ENCODE measurements around the gene SEMA3A.

DNA sequence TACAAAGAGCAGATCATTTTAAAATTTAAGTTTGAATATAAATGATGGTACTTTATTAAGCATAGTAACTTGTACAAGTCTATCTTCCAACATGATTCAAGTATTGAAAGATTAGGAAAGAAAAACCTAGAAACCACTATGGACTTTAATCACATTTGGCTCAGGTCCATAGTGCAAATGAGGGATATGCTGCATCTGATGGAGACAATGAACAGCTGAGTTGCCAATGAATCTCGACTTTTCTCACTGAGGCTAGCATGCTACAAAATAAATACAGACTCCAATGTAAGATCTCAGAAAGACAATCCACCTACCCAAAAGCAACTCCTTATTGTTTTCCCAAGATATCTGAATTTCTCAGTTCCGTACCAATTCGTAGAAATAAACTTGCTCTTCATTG lies 89.8 kb downstream of the SEMA3A start:
- TF ChIP-seq, protein P1, sequence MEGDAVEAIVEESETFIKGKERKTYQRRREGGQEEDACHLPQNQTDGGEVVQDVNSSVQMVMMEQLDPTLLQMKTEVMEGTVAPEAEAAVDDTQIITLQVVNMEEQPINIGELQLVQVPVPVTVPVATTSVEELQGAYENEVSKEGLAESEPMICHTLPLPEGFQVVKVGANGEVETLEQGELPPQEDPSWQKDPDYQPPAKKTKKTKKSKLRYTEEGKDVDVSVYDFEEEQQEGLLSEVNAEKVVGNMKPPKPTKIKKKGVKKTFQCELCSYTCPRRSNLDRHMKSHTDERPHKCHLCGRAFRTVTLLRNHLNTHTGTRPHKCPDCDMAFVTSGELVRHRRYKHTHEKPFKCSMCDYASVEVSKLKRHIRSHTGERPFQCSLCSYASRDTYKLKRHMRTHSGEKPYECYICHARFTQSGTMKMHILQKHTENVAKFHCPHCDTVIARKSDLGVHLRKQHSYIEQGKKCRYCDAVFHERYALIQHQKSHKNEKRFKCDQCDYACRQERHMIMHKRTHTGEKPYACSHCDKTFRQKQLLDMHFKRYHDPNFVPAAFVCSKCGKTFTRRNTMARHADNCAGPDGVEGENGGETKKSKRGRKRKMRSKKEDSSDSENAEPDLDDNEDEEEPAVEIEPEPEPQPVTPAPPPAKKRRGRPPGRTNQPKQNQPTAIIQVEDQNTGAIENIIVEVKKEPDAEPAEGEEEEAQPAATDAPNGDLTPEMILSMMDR (IDR thresholded peaks at IDR 0.05; ENCODE audit: insufficient read depth, low read length): no peak
- TF ChIP-seq POLR2AphosphoS5 (IDR thresholded peaks at IDR 0.05; ENCODE audit: low read depth) (no peak), GABPA (IDR thresholded peaks at IDR 0.05; ENCODE audit: low read depth) (no peak)
